Fibroblast of lung (primary cell): ENCODE results near the gene MNAT1. TPM values are rescaled to one million over a fixed set of nuclear protein-coding genes. Genes with fewer than 3 reads are reported as not detected.

Source experiments
- DNase-seq, 2 donors: peaks; one replicate each; pipeline versions ENCODE4 v3.0.0 to v3.0.0-alpha.2; 2010; ENCODE audit warnings: low read depth in 2 of 2
- H2AFZ ChIP-seq: 2 replicates; pipeline ENCODE4 v1.5.1; 2012; ENCODE audit warnings: low read length, control low read depth, inconsistent platforms
- H3K27ac ChIP-seq: 2 replicates; pipeline ENCODE4 v1.5.1; 2011; ENCODE audit warnings: low read length, control low read depth; ENCODE audit not compliant: insufficient read depth
- H3K27me3 ChIP-seq: 2 replicates; pipeline ENCODE4 v1.5.1; 2011; ENCODE audit warnings: mild to moderate bottlenecking, low read length; ENCODE audit not compliant: control insufficient read depth, insufficient read depth
- H3K36me3 ChIP-seq: 2 replicates; pipeline ENCODE4 v1.5.1; 2011; ENCODE audit warnings: low read length; ENCODE audit not compliant: control insufficient read depth, insufficient read depth
- H3K4me1 ChIP-seq: 2 replicates; pipeline ENCODE4 v1.5.1; 2011; ENCODE audit warnings: low read length; ENCODE audit not compliant: control insufficient read depth, insufficient read depth; ENCODE audit errors: extremely low read depth
- H3K4me2 ChIP-seq: 2 replicates; pipeline ENCODE4 v1.5.1; 2011; ENCODE audit warnings: low read length, control low read depth; ENCODE audit not compliant: insufficient read depth; ENCODE audit errors: extremely low read depth
- H3K4me3 ChIP-seq, 4 experiments: fragments of 200-600 bp in 1 of 4; sonication (generic) in 1 of 4; replicated peaks in 1 of 4; 2 replicates each; pipeline ENCODE4 v1.5.1; 2011 to 2016; ENCODE audit warnings: low read length in 4 of 4, low read depth in 3 of 4, mild to moderate bottlenecking in 3 of 4, control low read depth in 2 of 4, inconsistent platforms in 1 of 4, mixed read lengths in 1 of 4; ENCODE audit not compliant: insufficient read depth in 1 of 4; ENCODE audit errors: control extremely low read depth in 1 of 4
- H3K79me2 ChIP-seq: 2 replicates; pipeline ENCODE4 v1.5.1; 2012; ENCODE audit warnings: mild to moderate bottlenecking, low read length, inconsistent platforms; ENCODE audit not compliant: control insufficient read depth, insufficient read depth
- H3K9ac ChIP-seq: 2 replicates; pipeline ENCODE4 v1.5.1; 2011; ENCODE audit warnings: mild to moderate bottlenecking, low read length, control low read depth; ENCODE audit not compliant: insufficient read depth
- H3K9me3 ChIP-seq: 2 replicates; pipeline ENCODE4 v1.5.1; 2012; ENCODE audit warnings: low read depth, low read length; ENCODE audit not compliant: control insufficient read depth, insufficient read depth
- H4K20me1 ChIP-seq: 2 replicates; pipeline ENCODE4 v1.5.1; 2011; ENCODE audit warnings: low read length; ENCODE audit not compliant: control insufficient read depth, insufficient read depth; ENCODE audit errors: extremely low read depth
- CTCF ChIP-seq, 2 donors: IDR thresholded peaks in 1 of 2; conservative IDR thresholded peaks in 1 of 2; 1 replicate in 1 of 2; 2 replicates in 1 of 2; pipeline ENCODE4 v1.5.1; 2011 to 2012; ENCODE audit warnings: low read length in 2 of 2, control low read depth in 1 of 2, inconsistent platforms in 1 of 2, low read depth in 1 of 2, mild to moderate bottlenecking in 1 of 2
- EZH2 ChIP-seq: IDR thresholded peaks from 2 replicates; pipeline ENCODE4 v1.5.1; 2012; ENCODE audit warnings: low read length, control low read depth, mild to moderate bottlenecking; ENCODE audit errors: missing control alignments
- polyA plus RNA-seq, 2 donors: library from polyadenylated mRNA; depleted of rRNA in 1 of 2; stranded (reverse) in 1 of 2; unstranded in 1 of 2; fragments of >200 nt; gene quantifications; 2 replicates each; pipeline ENCODE4 v1.2.1, GENCODE V29; 2011 to 2012; ENCODE audit warnings: missing spikeins in 1 of 2
- total RNA-seq: library from RNA; depleted of rRNA; stranded (reverse); fragments of >200 nt; gene quantifications from 2 replicates; pipeline ENCODE4 v1.2.1, GENCODE V29; 2014

Gene MNAT1
- total and polyA plus RNA-seq, 2 donors (not counting 1 experiment from before 2014, with no cell fraction given), result 48.2 to 58.5 TPM

GRCh38 chr14:60807971-60808370, 73.4 kb downstream of the MNAT1 start:
- Histone ChIP-seq H4K20me1 (no peaks in the 10 kb centered on the region), H2AFZ (no peak overlapping the region), H3K4me3 (no peak overlapping the region), H3K27ac (no peak overlapping the region), H3K9me3 (no peaks in the 10 kb centered on the region), H3K4me1 (no peaks in the 10 kb centered on the region), H3K9ac (no peak overlapping the region), H3K79me2 (no peaks in the 10 kb centered on the region), H3K36me3 (peaks cover 2% of the 10 kb centered on the region), H3K27me3 (no peaks in the 10 kb centered on the region), H3K4me2 (no peak overlapping the region)
- TF ChIP-seq EZH2 (no peak), CTCF (conservative IDR thresholded peaks at IDR 0.05 in 1 of 2, IDR thresholded peaks at IDR 0.05 in 1 of 2; ENCODE audit: low read depth in 1 of 2, low read length in 2 of 2) (no peak)
- DNase-seq, result peak in 1 of 2 donors; percentile 16

DNA sequence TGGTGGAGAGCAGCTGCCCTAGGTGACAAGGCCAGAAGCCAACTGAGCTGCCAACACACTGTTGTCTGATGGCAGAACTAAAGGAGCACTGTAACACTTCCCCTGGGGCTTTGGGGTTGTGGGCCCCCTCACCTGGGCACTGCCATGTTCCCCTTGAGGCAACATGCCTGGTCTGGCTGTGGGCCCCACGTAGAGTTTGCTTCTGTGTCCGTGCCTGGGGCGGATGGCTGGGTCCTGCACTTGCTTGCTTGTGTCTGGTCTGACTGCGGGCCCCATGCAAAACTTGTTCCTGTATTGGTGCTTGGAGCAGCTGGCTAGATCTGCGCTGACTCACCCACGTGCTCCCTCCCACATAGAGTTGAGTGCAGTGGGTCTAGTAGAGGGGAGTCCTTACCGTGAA, 78.4 kb downstream of the MNAT1 start:
- no peak overlapping the region for H2AFZ ChIP-seq
- no peak overlapping the region for H3K9ac ChIP-seq
- no peak overlapping the region for H3K4me3 ChIP-seq
- no peak overlapping the region for H3K4me2 ChIP-seq
- no peaks in the 10 kb centered on the region for H3K27me3 ChIP-seq
- TF ChIP-seq CTCF (conservative IDR thresholded peaks at IDR 0.05 in 1 of 2, IDR thresholded peaks at IDR 0.05 in 1 of 2; ENCODE audit: low read depth in 1 of 2, low read length in 2 of 2) (no peak), EZH2 (no peak)
- H4K20me1 ChIP-seq, result no peaks in the 10 kb centered on the region
- H3K36me3 ChIP-seq, result peaks cover 3% of the 10 kb centered on the region
- H3K4me1 ChIP-seq, result no peaks in the 10 kb centered on the region
- H3K79me2 ChIP-seq, result no peaks in the 10 kb centered on the region
- no peaks in the 10 kb centered on the region for H3K9me3 ChIP-seq
- no peak for DNase-seq
- H3K27ac ChIP-seq, result no peak overlapping the region

DNA sequence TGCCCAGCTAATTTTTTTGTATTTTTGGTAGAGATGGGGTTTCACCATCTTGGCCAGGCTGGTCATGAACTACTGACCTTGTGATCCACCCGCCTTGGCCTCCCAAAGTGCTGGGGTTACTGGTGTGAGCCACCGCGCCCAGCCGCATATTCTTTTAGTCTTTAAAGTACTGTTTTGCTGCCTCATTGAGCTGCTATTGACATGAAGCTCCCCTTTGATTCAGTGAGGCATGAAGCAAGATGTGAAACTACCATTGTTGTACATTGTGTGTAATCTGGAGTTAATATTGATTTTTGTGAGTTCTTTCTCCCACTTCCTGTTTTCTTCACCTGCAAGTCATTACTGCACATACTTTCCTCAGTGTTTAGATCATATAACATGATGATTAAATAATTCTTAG, 80.8 kb downstream of the MNAT1 start:
- no peak for DNase-seq
- no peaks in the 10 kb centered on the region for H3K27me3 ChIP-seq
- TF ChIP-seq EZH2, result no peak
- TF ChIP-seq CTCF (conservative IDR thresholded peaks at IDR 0.05 in 1 of 2, IDR thresholded peaks at IDR 0.05 in 1 of 2; ENCODE audit: low read depth in 1 of 2, low read length in 2 of 2), result no peak
- H3K9ac ChIP-seq, result no peak overlapping the region
- no peaks in the 10 kb centered on the region for H3K79me2 ChIP-seq
- no peak overlapping the region for H3K4me3 ChIP-seq
- no peak overlapping the region for H3K27ac ChIP-seq
- no peak overlapping the region for H3K4me2 ChIP-seq
- no peaks in the 10 kb centered on the region for H3K4me1 ChIP-seq
- no peak overlapping the region for H2AFZ ChIP-seq
- H3K9me3 ChIP-seq, result no peaks in the 10 kb centered on the region
- no peaks in the 10 kb centered on the region for H4K20me1 ChIP-seq
- peaks cover 3% of the 10 kb centered on the region for H3K36me3 ChIP-seq
